ENCODE measurements around the gene LAP3.

LAP3 gene

GRCh38 chr4:17546678-17547077 lies 30.3 kb upstream of the LAP3 start:
- Histone ChIP-seq H3K4me1 (ENCODE audit: control insufficient read depth in 1 of 2, insufficient read depth in 2 of 2, low read length in 2 of 2) (peaks cover 0 to 7% of the 10 kb centered on the region in 2 donors), H3K4me3 (ENCODE audit: low read depth in 1 of 2, low read length in 2 of 2) (no peak overlapping the region), H3K36me3 (ENCODE audit: control insufficient read depth in 1 of 2, insufficient read depth in 2 of 2, low read length in 2 of 2) (no peaks in the 10 kb centered on the region), H3K27me3 (ENCODE audit: low read depth, low read length) (no peaks in the 10 kb centered on the region), H3K27ac (ENCODE audit: low read length) (no peak overlapping the region), H3K9me3 (ENCODE audit: control insufficient read depth in 1 of 2, low read length in 2 of 2) (no peaks in the 10 kb centered on the region)

- Histone ChIP-seq H3K4me1 (ENCODE audit: control insufficient read depth in 1 of 2, insufficient read depth in 2 of 2, low read length in 2 of 2) (peaks cover 0 to 4% of the 10 kb centered on the region in 2 donors), H3K27me3 (ENCODE audit: low read depth, low read length) (no peaks in the 10 kb centered on the region)
Measured at GRCh38 chr4:17550549-17550948, 26.4 kb upstream of the LAP3 start.

GRCh38 chr4:17552427-17552826 lies 24.6 kb upstream of the LAP3 start:
- Histone ChIP-seq H3K27ac (ENCODE audit: low read length) (no peak overlapping the region), H3K4me3 (ENCODE audit: low read depth in 1 of 2, low read length in 2 of 2) (no peak overlapping the region), H3K36me3 (ENCODE audit: control insufficient read depth in 1 of 2, insufficient read depth in 2 of 2, low read length in 2 of 2) (no peaks in the 10 kb centered on the region)

More at GRCh38 chr4:17550549-17550948, 26.4 kb upstream of the LAP3 start:
- H3K36me3 ChIP-seq (ENCODE audit: control insufficient read depth in 1 of 2, insufficient read depth in 2 of 2, low read length in 2 of 2): no peaks in the 10 kb centered on the region
- H3K9me3 ChIP-seq (ENCODE audit: control insufficient read depth in 1 of 2, low read length in 2 of 2): no peaks in the 10 kb centered on the region
- no peak overlapping the region for H3K27ac ChIP-seq (ENCODE audit: low read length)
- H3K4me3 ChIP-seq (ENCODE audit: low read depth in 1 of 2, low read length in 2 of 2): no peak overlapping the region

GRCh38 chr4:17554568-17554967 lies 22.4 kb upstream of the LAP3 start:
- Histone ChIP-seq H3K4me1 (ENCODE audit: control insufficient read depth in 1 of 2, insufficient read depth in 2 of 2, low read length in 2 of 2) (peaks cover 0 to 4% of the 10 kb centered on the region in 2 donors), H3K27ac (ENCODE audit: low read length) (no peak overlapping the region), H3K27me3 (ENCODE audit: low read depth, low read length) (no peaks in the 10 kb centered on the region), H3K9me3 (ENCODE audit: control insufficient read depth in 1 of 2, low read length in 2 of 2) (no peaks in the 10 kb centered on the region), H3K36me3 (ENCODE audit: control insufficient read depth in 1 of 2, insufficient read depth in 2 of 2, low read length in 2 of 2) (no peaks in the 10 kb centered on the region), H3K4me3 (ENCODE audit: low read depth in 1 of 2, low read length in 2 of 2) (no peak overlapping the region)

More at GRCh38 chr4:17552427-17552826, 24.6 kb upstream of the LAP3 start:
- Histone ChIP-seq H3K27me3 (ENCODE audit: low read depth, low read length) (no peaks in the 10 kb centered on the region), H3K9me3 (ENCODE audit: control insufficient read depth in 1 of 2, low read length in 2 of 2) (no peaks in the 10 kb centered on the region), H3K4me1 (ENCODE audit: control insufficient read depth in 1 of 2, insufficient read depth in 2 of 2, low read length in 2 of 2) (peaks cover 0 to 4% of the 10 kb centered on the region in 2 donors)

GRCh38 chr4:17556498-17556897 lies 20.5 kb upstream of the LAP3 start:
- Histone ChIP-seq H3K4me1 (ENCODE audit: control insufficient read depth in 1 of 2, insufficient read depth in 2 of 2, low read length in 2 of 2) (no peaks in the 10 kb centered on the region), H3K36me3 (ENCODE audit: control insufficient read depth in 1 of 2, insufficient read depth in 2 of 2, low read length in 2 of 2) (no peaks in the 10 kb centered on the region), H3K4me3 (ENCODE audit: low read depth in 1 of 2, low read length in 2 of 2) (no peak overlapping the region), H3K27ac (ENCODE audit: low read length) (no peak overlapping the region), H3K9me3 (ENCODE audit: control insufficient read depth in 1 of 2, low read length in 2 of 2) (no peaks in the 10 kb centered on the region), H3K27me3 (ENCODE audit: low read depth, low read length) (no peaks in the 10 kb centered on the region)

GRCh38 chr4:17557880-17558279 lies 19.1 kb upstream of the LAP3 start:
- Histone ChIP-seq H3K27ac (ENCODE audit: low read length) (no peak overlapping the region), H3K4me3 (ENCODE audit: low read depth in 1 of 2, low read length in 2 of 2) (no peak overlapping the region), H3K9me3 (ENCODE audit: control insufficient read depth in 1 of 2, low read length in 2 of 2) (no peaks in the 10 kb centered on the region), H3K27me3 (ENCODE audit: low read depth, low read length) (no peaks in the 10 kb centered on the region), H3K4me1 (ENCODE audit: control insufficient read depth in 1 of 2, insufficient read depth in 2 of 2, low read length in 2 of 2) (no peaks in the 10 kb centered on the region), H3K36me3 (ENCODE audit: control insufficient read depth in 1 of 2, insufficient read depth in 2 of 2, low read length in 2 of 2) (no peaks in the 10 kb centered on the region)

GRCh38 chr4:17558941-17559708 lies 17.9 kb upstream of the LAP3 start:
- H3K9me3 ChIP-seq (ENCODE audit: control insufficient read depth in 1 of 2, low read length in 2 of 2): no peaks in the 10 kb centered on the region
- H3K4me3 ChIP-seq (ENCODE audit: low read depth in 1 of 2, low read length in 2 of 2): no peak overlapping the region
- H3K27me3 ChIP-seq (ENCODE audit: low read depth, low read length): no peaks in the 10 kb centered on the region
- no peaks in the 10 kb centered on the region for H3K36me3 ChIP-seq (ENCODE audit: control insufficient read depth in 1 of 2, insufficient read depth in 2 of 2, low read length in 2 of 2)
- no peaks in the 10 kb centered on the region for H3K4me1 ChIP-seq (ENCODE audit: control insufficient read depth in 1 of 2, insufficient read depth in 2 of 2, low read length in 2 of 2)
- no peak overlapping the region for H3K27ac ChIP-seq (ENCODE audit: low read length)

GRCh38 chr4:17559709-17560048 lies 17.3 kb upstream of the LAP3 start:
- H3K27me3 ChIP-seq (ENCODE audit: low read depth, low read length): no peaks in the 10 kb centered on the region
- H3K36me3 ChIP-seq (ENCODE audit: control insufficient read depth in 1 of 2, insufficient read depth in 2 of 2, low read length in 2 of 2): no peaks in the 10 kb centered on the region
- H3K4me3 ChIP-seq (ENCODE audit: low read depth in 1 of 2, low read length in 2 of 2): no peak overlapping the region
- no peak overlapping the region for H3K27ac ChIP-seq (ENCODE audit: low read length)
- H3K4me1 ChIP-seq (ENCODE audit: control insufficient read depth in 1 of 2, insufficient read depth in 2 of 2, low read length in 2 of 2): no peaks in the 10 kb centered on the region
- H3K9me3 ChIP-seq (ENCODE audit: control insufficient read depth in 1 of 2, low read length in 2 of 2): no peaks in the 10 kb centered on the region

GRCh38 chr4:17560065-17560673 lies 16.8 kb upstream of the LAP3 start:
- no peak overlapping the region for H3K4me3 ChIP-seq (ENCODE audit: low read depth in 1 of 2, low read length in 2 of 2)
- no peaks in the 10 kb centered on the region for H3K9me3 ChIP-seq (ENCODE audit: control insufficient read depth in 1 of 2, low read length in 2 of 2)
- H3K27ac ChIP-seq (ENCODE audit: low read length): no peak overlapping the region
- H3K4me1 ChIP-seq (ENCODE audit: control insufficient read depth in 1 of 2, insufficient read depth in 2 of 2, low read length in 2 of 2): no peaks in the 10 kb centered on the region
- no peaks in the 10 kb centered on the region for H3K36me3 ChIP-seq (ENCODE audit: control insufficient read depth in 1 of 2, insufficient read depth in 2 of 2, low read length in 2 of 2)
- H3K27me3 ChIP-seq (ENCODE audit: low read depth, low read length): no peaks in the 10 kb centered on the region

GRCh38 chr4:17561195-17561909 lies 15.6 kb upstream of the LAP3 start:
- H3K27me3 ChIP-seq (ENCODE audit: low read depth, low read length): no peaks in the 10 kb centered on the region
- H3K4me1 ChIP-seq (ENCODE audit: control insufficient read depth in 1 of 2, insufficient read depth in 2 of 2, low read length in 2 of 2): no peaks in the 10 kb centered on the region
- H3K4me3 ChIP-seq (ENCODE audit: low read depth in 1 of 2, low read length in 2 of 2): no peak overlapping the region
- no peak overlapping the region for H3K27ac ChIP-seq (ENCODE audit: low read length)
- H3K9me3 ChIP-seq (ENCODE audit: control insufficient read depth in 1 of 2, low read length in 2 of 2): no peaks in the 10 kb centered on the region
- H3K36me3 ChIP-seq (ENCODE audit: control insufficient read depth in 1 of 2, insufficient read depth in 2 of 2, low read length in 2 of 2): no peaks in the 10 kb centered on the region

- Histone ChIP-seq H3K27me3 (ENCODE audit: low read depth, low read length) (no peaks in the 10 kb centered on the region), H3K27ac (ENCODE audit: low read length) (no peak overlapping the region), H3K4me3 (ENCODE audit: low read depth in 1 of 2, low read length in 2 of 2) (no peak overlapping the region), H3K36me3 (ENCODE audit: control insufficient read depth in 1 of 2, insufficient read depth in 2 of 2, low read length in 2 of 2) (no peaks in the 10 kb centered on the region), H3K9me3 (ENCODE audit: control insufficient read depth in 1 of 2, low read length in 2 of 2) (no peaks in the 10 kb centered on the region), H3K4me1 (ENCODE audit: control insufficient read depth in 1 of 2, insufficient read depth in 2 of 2, low read length in 2 of 2) (no peaks in the 10 kb centered on the region)
Measured at GRCh38 chr4:17562157-17562556, 14.8 kb upstream of the LAP3 start.
